ENCODE measurements around the gene SLX4IP. TPM values are rescaled to one million over a fixed set of nuclear protein-coding genes. Genes with fewer than 3 reads are reported as not detected.

SLX4IP gene
- total and polyA plus RNA-seq, 2 donors (not counting 1 experiment from before 2014, with no cell fraction given): 2.0 to 8.1 TPM

- CTCF ChIA-PET: no interaction called here
- POLR2A ChIA-PET: no interaction called here
These were observed 3.0 kb upstream of the SLX4IP start for GRCh38 chr20:10432079-10432478.

More at GRCh38 chr20:10432079-10432478, 3.0 kb upstream of the SLX4IP start:
- no peaks in the 10 kb centered on the region for H3K79me2 ChIP-seq (ENCODE audit: control insufficient read depth, insufficient read depth, low read length)
- Mint-ChIP-seq H3K4me3 (peak overlapping the region; percentile 42), H3K4me1 (peaks cover 50% of the 10 kb centered on the region), H3K27me3 (no peaks in the 10 kb centered on the region), H3K9me3 (ENCODE audit: insufficient read depth) (no peaks in the 10 kb centered on the region), H3K27ac (peak overlapping the region; percentile 70)
- no peak overlapping the region for H3K9ac ChIP-seq (ENCODE audit: low read length)
- WGBS (ENCODE audit: insufficient coverage): 100% methylated on average over 1 of the region's 1 CpG
- no peaks in the 10 kb centered on the region for H3K27me3 ChIP-seq (replicated peaks in 1 of 4; ENCODE audit: control extremely low read depth in 1 of 4, control insufficient read depth in 3 of 4, insufficient read depth in 4 of 4, low read length in 3 of 4)
- no peak for ATAC-seq (ENCODE audit: low read depth)
- H4K20me1 ChIP-seq (ENCODE audit: control insufficient read depth, insufficient read depth, low read length, poor library complexity, severe bottlenecking): peaks cover 21% of the 10 kb centered on the region
- no peaks in the 10 kb centered on the region for H3K36me3 ChIP-seq (replicated peaks in 1 of 2; ENCODE audit: control extremely low read depth in 1 of 2, control insufficient read depth in 1 of 2, extremely low read depth in 1 of 2, insufficient read depth in 2 of 2, low read length in 1 of 2)
- H3K4me3 ChIP-seq (ENCODE audit: control extremely low read depth in 1 of 5, extremely low read depth in 1 of 5, insufficient read depth in 1 of 5, low read depth in 2 of 5, low read length in 4 of 5): no peak overlapping the region
- TF ChIP-seq CTCF (IDR thresholded peaks at IDR 0.05) (no peak), EZH2 (IDR thresholded peaks at IDR 0.05; ENCODE audit: borderline replicate concordance, insufficient read depth, low read depth, low read length, poor library complexity, severe bottlenecking) (no peak)
- H2AFZ ChIP-seq (ENCODE audit: insufficient read depth, low read depth, low read length, poor library complexity, severe bottlenecking): no peak overlapping the region
- no peaks in the 10 kb centered on the region for H3K9me3 ChIP-seq (ENCODE audit: control extremely low read depth in 1 of 3, control insufficient read depth in 2 of 3, insufficient read depth in 1 of 3, low read length in 2 of 3)
- intact Hi-C loops (cut with micrococcal nuclease): no loop called here
- DNase-seq: no peak
- no peak overlapping the region for H3K4me2 ChIP-seq (replicated peaks; ENCODE audit: low read depth, low read length, poor library complexity, severe bottlenecking)
- H3K27ac ChIP-seq (ENCODE audit: low read length in 2 of 2): no peak overlapping the region
- H3K4me1 ChIP-seq (ENCODE audit: control insufficient read depth in 2 of 2, insufficient read depth in 2 of 2, low read length in 2 of 2): peaks cover 11 to 12% of the 10 kb centered on the region in 2 donors

Measured in B cell (primary cell).